Skeletal muscle tissue (tissue), 5 donors: ENCODE data around the gene DAND5. TPM values are rescaled to one million over a fixed set of nuclear protein-coding genes. Genes with fewer than 3 reads are reported as not detected.

Source experiments
- H3K27ac ChIP-seq: one replicate; pipeline ENCODE4 v1.7.0; 2013; ENCODE audit warnings: mild to moderate bottlenecking, low read depth, low read length, inconsistent platforms
- H3K27me3 ChIP-seq, 3 donors: one replicate each; pipeline ENCODE4 v1.7.0; 2013; ENCODE audit warnings: low read length in 3 of 3; ENCODE audit not compliant: control insufficient read depth in 3 of 3, insufficient read depth in 3 of 3
- H3K36me3 ChIP-seq, 3 donors: one replicate each; pipeline ENCODE4 v1.7.0; 2013; ENCODE audit warnings: low read length in 3 of 3; ENCODE audit not compliant: control insufficient read depth in 3 of 3, insufficient read depth in 3 of 3
- H3K4me1 ChIP-seq, 3 donors: one replicate each; pipeline ENCODE4 v1.7.0; 2013; ENCODE audit warnings: low read length in 3 of 3, mild to moderate bottlenecking in 3 of 3; ENCODE audit not compliant: control insufficient read depth in 3 of 3, insufficient read depth in 3 of 3
- H3K4me3 ChIP-seq, 3 donors: one replicate each; pipeline ENCODE4 v1.7.0; 2013; ENCODE audit warnings: low read length in 3 of 3
- H3K9ac ChIP-seq, 3 donors: one replicate each; pipeline ENCODE4 v1.7.0; 2013; ENCODE audit warnings: low read length in 3 of 3, mild to moderate bottlenecking in 3 of 3, moderate library complexity in 2 of 3, low read depth in 1 of 3
- H3K9me3 ChIP-seq, 3 donors: one replicate each; pipeline ENCODE4 v1.7.0; 2013; ENCODE audit warnings: low read length in 3 of 3; ENCODE audit not compliant: control insufficient read depth in 3 of 3
- small RNA-seq: library from RNA; depleted of rRNA; stranded (forward); fragments of <200 nt; gene quantifications from one replicate; pipeline ENCODE3, GENCODE V24; 2014
- total RNA-seq: library from RNA; depleted of rRNA; stranded (reverse); fragments of >200 nt; gene quantifications from one replicate; pipeline ENCODE4 v1.2.3, GENCODE V29; 2014
- donor health status: Osteomylitis.

The DAND5 gene
- total RNA-seq, 1 donor from 2014 or later = not detected

- H3K4me3 ChIP-seq = peak overlapping the region; percentile 5 to 67 (median 54)
- no peaks in the 10 kb centered on the region for H3K36me3 ChIP-seq
- peak overlapping the region; percentile 77 to 87 (median 78) for H3K9ac ChIP-seq
- no peaks in the 10 kb centered on the region for H3K9me3 ChIP-seq
- H3K4me1 ChIP-seq = peaks cover 69 to 75% (median 73%) of the 10 kb centered on the region in 3 donors
- H3K27me3 ChIP-seq = no peaks in the 10 kb centered on the region
- H3K27ac ChIP-seq = peak overlapping the region; percentile 100
Observed at GRCh38 chr19:13018035-13018914, 48.9 kb downstream of the DAND5 start.

GRCh38 chr19:13019332-13019731 is 50.0 kb downstream of the DAND5 start:
- Histone ChIP-seq H3K9me3 (no peaks in the 10 kb centered on the region), H3K36me3 (no peaks in the 10 kb centered on the region), H3K9ac (peak overlapping the region; percentile 65 to 87 (median 78)), H3K27me3 (no peaks in the 10 kb centered on the region), H3K27ac (peak overlapping the region; percentile 100), H3K4me3 (no peak overlapping the region), H3K4me1 (peaks cover 73 to 77% (median 77%) of the 10 kb centered on the region in 3 donors)

GRCh38 chr19:13020002-13020414 is 50.6 kb downstream of the DAND5 start:
- H3K27me3 ChIP-seq = no peaks in the 10 kb centered on the region
- peak overlapping the region in 1 of 3 donors; percentile 52 for H3K4me3 ChIP-seq
- H3K27ac ChIP-seq = peak overlapping the region; percentile 100
- no peaks in the 10 kb centered on the region for H3K36me3 ChIP-seq
- H3K9ac ChIP-seq = peak overlapping the region; percentile 50 to 87 (median 65)
- peaks cover 74 to 78% (median 77%) of the 10 kb centered on the region in 3 donors for H3K4me1 ChIP-seq
- no peaks in the 10 kb centered on the region for H3K9me3 ChIP-seq

DNA sequence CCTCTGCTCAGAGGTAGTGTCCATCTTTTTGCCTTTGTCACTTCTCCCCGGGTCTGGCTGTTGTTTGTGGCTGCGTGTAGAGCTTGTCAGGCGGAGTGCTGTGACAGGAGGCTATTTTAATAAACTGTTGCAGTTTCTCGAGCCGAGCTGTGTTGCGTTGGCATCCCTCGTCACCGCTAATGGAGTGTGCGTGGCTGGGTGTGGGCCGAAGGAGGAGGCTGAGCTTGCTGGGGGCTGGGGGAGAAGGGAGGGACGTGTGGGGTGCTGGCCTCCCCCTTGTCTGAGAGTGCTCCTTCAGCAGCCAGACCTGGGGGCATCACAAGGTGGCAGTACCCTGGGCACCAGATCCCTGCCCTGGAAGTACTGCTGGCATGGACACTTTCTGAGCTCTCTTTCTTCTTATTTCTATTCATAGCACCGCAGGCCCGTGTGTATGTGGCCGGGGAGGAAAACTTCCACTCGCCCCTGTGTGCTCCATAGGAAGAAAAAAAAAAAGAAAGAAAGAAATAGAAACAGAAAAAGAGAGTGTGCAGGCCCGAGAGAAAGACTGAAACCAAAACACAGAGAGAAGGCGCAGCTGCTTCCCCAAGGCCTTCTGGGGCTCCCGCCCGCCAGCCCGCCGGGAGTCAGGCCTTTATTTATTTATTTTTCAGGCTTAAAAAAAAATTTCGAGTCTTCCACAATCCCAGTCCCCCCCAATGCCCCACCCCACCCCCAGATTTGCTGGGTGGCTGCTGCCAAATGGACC is 52.9 kb downstream of the DAND5 start:
- Histone ChIP-seq H3K27ac (peak overlapping the region; percentile 100), H3K27me3 (no peaks in the 10 kb centered on the region), H3K4me3 (peak overlapping the region; percentile 56 to 67 (median 62)), H3K9me3 (no peaks in the 10 kb centered on the region), H3K36me3 (peaks cover 0 to 6% (median 0%) of the 10 kb centered on the region in 3 donors), H3K9ac (peak overlapping the region; percentile 84 to 88 (median 84)), H3K4me1 (peaks cover 80 to 84% (median 82%) of the 10 kb centered on the region in 3 donors)

DNA sequence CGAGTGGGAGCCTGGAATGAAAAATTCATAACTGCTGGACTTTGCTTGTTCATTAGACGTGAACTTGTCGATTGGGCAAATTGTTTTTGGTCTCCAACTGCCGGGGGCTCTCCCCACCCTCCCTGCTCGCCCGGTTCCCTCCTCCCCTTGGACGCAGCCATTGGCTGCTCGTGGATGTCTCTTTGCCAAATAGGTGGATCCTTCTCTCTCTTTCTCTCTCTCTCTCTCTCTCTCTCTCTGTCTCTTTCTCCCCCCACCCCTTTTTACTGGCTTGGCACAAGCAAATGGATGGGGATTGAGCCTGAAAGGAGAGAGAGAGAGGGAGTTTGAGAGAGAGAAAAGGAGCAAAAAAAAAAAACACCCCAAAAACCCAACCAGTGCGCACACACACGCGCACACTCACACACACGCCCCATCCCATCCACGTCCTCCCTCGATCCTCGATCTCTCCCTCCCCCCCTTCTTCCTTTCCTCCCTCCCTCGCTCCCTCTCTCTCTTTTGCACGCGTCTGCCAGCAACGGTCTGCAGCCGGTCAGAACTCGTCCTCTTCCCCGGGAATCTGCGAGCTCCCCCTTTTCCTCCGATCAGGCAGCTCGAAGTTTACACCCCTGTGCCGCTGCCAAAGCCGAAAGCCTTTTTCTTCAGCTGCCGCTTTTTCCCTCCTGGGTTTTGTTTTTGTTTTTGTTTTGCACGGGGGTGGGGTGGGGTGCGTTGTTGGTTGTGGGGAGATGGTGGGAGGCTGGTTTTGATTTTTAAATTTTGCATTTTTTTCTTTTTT is 53.7 kb downstream of the DAND5 start:
- Histone ChIP-seq H3K4me1 (peaks cover 80 to 84% (median 82%) of the 10 kb centered on the region in 3 donors), H3K27ac (peak overlapping the region; percentile 100), H3K9ac (peak overlapping the region; percentile 76 to 88 (median 84)), H3K4me3 (peak overlapping the region; percentile 59 to 63 (median 61)), H3K27me3 (no peaks in the 10 kb centered on the region), H3K36me3 (peaks cover 0 to 9% (median 0%) of the 10 kb centered on the region in 3 donors), H3K9me3 (no peaks in the 10 kb centered on the region)

GRCh38 chr19:13023656-13024055 is 54.3 kb downstream of the DAND5 start:
- Histone ChIP-seq H3K27ac (peak overlapping the region; percentile 100), H3K4me3 (peak overlapping the region; percentile 59 to 75 (median 63)), H3K4me1 (peaks cover 82 to 85% (median 85%) of the 10 kb centered on the region in 3 donors), H3K36me3 (peaks cover 0 to 13% (median 0%) of the 10 kb centered on the region in 3 donors), H3K27me3 (no peaks in the 10 kb centered on the region), H3K9me3 (no peaks in the 10 kb centered on the region), H3K9ac (peak overlapping the region in 2 of 3 donors; percentile 86 to 88)

Small RNA genes within 50 kb of the gene (small RNA-seq; reads per million reads assigned to genes)
- 0.76 reads per million, percentile 73 among the genes with 10 or more reads in this experiment for gene MIR5695
- not detected for gene MIR6515

Other genes with a start within 250 kb of the DAND5 start
- 20.4 TPM for gene TNPO2, start 245.6 kb upstream of the DAND5 start, total RNA-seq
- 175 TPM for gene TRIR, start 234.9 kb upstream of the DAND5 start, total RNA-seq
- 53.8 TPM for gene GET3, start 232.1 kb upstream of the DAND5 start, total RNA-seq
- not detected for gene BEST2, start 217.8 kb upstream of the DAND5 start, total RNA-seq
- 13.6 TPM for gene HOOK2, start 194.0 kb upstream of the DAND5 start, total RNA-seq
- 31.3 TPM for gene JUNB, start 178.1 kb upstream of the DAND5 start, total RNA-seq
- 207 TPM for gene PRDX2, start 167.8 kb upstream of the DAND5 start, total RNA-seq
- not detected for gene THSD8, start 167.5 kb upstream of the DAND5 start, total RNA-seq
- gene RNASEH2A, start 163.0 kb upstream of the DAND5 start, total RNA-seq = 5.7 TPM
- not detected for gene RTBDN, start 135.0 kb upstream of the DAND5 start, total RNA-seq
- not detected for gene MAST1, start 131.1 kb upstream of the DAND5 start, total RNA-seq
- gene DNASE2, start 88.1 kb upstream of the DAND5 start, total RNA-seq = 10.4 TPM
- 2.1 TPM for gene KLF1, start 82.4 kb upstream of the DAND5 start, total RNA-seq
- gene GCDH, start 78.4 kb upstream of the DAND5 start, total RNA-seq = 39.7 TPM
- gene SYCE2, start 50.3 kb upstream of the DAND5 start, total RNA-seq = not detected
- 49.1 TPM for gene FARSA, start 35.9 kb upstream of the DAND5 start, total RNA-seq
- 382 TPM for gene CALR, start 31.0 kb upstream of the DAND5 start, total RNA-seq
- gene RAD23A, start 23.7 kb upstream of the DAND5 start, total RNA-seq = 57.9 TPM
- 21.4 TPM for gene GADD45GIP1, start 12.4 kb upstream of the DAND5 start, total RNA-seq
- gene NFIX, start 25.9 kb downstream of the DAND5 start, total RNA-seq = 49.1 TPM
- 13.6 TPM for gene LYL1, start 133.3 kb downstream of the DAND5 start, total RNA-seq
- gene TRMT1, start 147.2 kb downstream of the DAND5 start, total RNA-seq = 13.0 TPM
- gene NACC1, start 148.7 kb downstream of the DAND5 start, total RNA-seq = 10.4 TPM
- gene STX10, start 180.8 kb downstream of the DAND5 start, total RNA-seq = 24.5 TPM
- gene IER2, start 180.8 kb downstream of the DAND5 start, total RNA-seq = 23.5 TPM